HG03196 (cell line): ENCODE data around the gene SPDYE3.
"Not testable (repeated sequence)": the region's sequence is repeated elsewhere in the genome, so short reads cannot be mapped to it uniquely, and the experiment has no call there.

Experiments used
- ATAC-seq: cut with Tn5 transposase; IDR thresholded peaks from one replicate; pipeline ENCODE4 v1.9.1; 2021; ENCODE audit not compliant: unreplicated experiment

SPDYE3 gene

GRCh38 chr7:100348805-100349204 lies 41.3 kb downstream of the SPDYE3 start:
- no peak for ATAC-seq

DNA sequence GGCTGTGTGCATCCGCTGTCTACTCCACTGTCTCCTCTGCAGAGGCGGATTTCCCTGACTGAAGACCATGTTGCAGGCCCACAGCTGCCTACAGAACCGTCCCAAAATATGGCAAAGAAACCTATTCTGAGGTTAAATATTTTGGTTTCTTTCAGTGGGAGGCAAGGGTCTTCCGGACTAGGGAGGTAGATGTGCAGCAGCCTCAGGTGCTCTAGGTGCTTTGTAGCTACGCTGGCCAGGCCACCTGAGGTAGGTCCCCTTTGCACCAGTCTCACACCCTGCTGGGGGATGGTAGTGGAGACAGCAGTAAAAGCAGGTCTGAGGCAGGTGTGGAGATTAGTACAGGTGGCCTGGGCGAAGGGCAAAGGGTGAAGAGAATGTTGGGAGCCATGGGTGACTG lies 42.3 kb downstream of the SPDYE3 start:
- ATAC-seq = no peak

- ATAC-seq = no peak
These were observed 44.2 kb downstream of the SPDYE3 start for GRCh38 chr7:100351657-100352058.

DNA sequence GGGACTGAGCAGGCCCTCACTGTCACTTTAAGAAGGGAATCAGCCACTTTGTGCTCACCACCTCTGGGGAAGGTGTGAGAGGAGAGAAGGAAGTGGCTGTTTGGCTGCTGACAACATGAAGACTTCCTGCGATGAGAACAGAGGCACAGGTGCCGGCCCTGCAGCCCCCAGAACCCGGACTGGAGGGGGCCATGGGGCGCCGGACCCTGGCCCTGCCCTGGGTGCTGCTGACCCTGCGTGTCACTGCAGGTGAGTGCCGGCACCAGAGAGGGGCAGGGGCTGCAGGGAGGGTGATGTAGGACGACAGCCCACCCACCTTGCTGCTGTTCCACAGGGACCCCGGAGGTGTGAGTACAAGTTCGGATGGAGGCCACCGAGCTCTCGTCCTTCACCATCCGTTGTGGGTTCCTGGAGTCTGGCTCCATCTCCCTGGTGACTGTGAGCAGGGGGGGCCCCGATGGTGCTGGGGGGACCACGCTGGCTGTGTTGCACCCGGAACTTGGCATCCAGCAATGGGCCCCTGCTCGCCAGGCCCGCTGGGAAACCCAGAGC lies 44.8 kb downstream of the SPDYE3 start:
- ATAC-seq = not testable (repeated sequence)

DNA sequence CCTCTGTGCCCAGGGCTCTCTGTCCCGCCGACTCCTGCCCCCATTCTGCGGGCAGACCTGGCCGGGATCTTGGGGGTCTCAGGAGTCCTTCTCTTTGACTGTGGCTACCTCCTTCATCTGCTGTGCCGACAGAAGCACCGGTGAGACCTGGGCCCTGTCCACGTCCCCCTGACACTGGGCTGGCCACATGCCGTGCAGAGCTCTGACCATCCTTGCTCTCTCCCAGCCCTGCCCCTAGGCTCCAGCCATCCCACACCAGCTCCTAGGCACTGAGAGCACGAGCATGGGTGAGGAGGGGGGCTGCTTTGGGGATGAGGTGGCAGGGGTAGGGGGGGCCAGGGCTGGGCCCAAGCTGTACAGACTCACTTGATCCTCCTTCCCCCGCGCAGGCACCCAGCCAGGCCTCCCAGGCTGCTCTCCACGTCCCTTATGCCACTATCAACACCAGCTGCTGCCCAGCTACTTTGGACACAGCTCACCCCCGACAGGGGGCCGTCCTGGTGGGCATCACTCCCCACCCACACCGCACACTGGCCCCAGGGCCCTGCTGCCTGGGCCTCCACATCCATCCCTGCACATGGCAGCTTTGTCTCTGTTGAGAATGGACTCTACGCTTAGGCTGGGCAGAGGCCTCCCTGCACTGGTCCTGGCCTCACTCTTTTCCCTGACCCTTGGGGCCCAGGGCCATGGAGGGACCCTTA lies 45.6 kb downstream of the SPDYE3 start:
- no peak for ATAC-seq

DNA sequence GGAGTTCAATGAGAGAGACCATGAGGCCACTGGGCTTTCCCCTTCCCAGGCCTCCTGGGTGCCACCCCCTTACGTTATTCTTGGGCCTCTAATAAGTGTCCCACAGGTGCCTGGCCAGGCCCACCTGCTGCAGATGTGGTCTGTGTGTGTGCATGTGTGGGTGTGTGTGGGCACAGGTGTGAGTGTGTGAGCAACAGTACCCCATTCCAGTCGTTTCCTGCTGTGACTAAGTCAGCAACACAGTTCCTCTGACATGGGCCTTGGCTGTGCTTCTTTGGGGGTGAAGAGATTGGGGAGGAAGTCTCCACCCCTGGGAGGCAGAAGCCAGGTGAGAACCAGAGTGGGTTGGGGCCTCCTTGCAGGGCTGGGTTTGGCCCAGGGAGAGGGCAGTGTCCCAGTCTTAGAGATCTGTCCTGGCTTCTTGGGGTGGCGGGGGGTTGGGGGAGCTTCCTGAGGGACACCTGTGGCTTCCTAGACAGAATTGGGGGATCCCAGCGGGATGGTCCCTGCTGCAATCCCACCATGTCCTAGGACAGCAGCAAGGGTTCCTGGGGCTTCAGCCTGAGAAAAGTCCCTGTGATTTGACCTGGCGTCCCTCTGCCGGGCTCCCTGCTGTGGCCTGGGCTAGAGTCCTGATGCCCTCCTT lies 46.3 kb downstream of the SPDYE3 start:
- ATAC-seq = no peak

DNA sequence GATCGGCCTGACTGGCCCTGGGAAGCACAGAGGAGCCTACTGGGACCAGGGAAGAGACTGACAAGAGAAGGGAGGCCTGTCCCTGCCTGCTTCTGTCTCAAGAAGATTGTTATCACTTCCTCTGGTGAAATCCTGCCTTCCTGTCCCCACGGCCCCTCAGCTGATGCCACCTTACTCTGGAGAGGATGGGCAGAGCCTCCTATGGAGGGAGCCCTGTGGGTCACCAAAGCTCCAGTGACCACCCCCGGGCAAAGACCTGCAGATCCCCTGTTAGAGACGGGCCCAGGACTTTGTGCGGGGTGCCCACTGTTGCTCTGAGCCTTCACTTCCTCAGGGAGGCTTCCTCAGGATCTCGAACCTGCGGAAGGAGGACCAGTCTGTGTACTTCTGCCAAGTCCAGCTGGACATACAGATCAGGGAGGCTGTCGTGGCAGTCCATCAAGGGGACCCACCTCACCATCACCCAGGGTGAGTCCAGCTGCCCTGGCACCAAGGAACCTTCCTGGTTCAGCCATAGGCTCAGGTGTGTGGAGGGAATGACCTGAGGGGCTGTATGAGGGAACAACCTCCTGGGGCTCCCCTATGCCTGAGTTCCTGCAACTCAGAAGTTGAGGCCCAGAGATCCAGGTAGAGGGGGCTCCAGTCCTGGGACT lies 49.0 kb downstream of the SPDYE3 start:
- no peak for ATAC-seq

- no peak for ATAC-seq
These were observed 49.6 kb downstream of the SPDYE3 start for GRCh38 chr7:100357131-100357561.

DNA sequence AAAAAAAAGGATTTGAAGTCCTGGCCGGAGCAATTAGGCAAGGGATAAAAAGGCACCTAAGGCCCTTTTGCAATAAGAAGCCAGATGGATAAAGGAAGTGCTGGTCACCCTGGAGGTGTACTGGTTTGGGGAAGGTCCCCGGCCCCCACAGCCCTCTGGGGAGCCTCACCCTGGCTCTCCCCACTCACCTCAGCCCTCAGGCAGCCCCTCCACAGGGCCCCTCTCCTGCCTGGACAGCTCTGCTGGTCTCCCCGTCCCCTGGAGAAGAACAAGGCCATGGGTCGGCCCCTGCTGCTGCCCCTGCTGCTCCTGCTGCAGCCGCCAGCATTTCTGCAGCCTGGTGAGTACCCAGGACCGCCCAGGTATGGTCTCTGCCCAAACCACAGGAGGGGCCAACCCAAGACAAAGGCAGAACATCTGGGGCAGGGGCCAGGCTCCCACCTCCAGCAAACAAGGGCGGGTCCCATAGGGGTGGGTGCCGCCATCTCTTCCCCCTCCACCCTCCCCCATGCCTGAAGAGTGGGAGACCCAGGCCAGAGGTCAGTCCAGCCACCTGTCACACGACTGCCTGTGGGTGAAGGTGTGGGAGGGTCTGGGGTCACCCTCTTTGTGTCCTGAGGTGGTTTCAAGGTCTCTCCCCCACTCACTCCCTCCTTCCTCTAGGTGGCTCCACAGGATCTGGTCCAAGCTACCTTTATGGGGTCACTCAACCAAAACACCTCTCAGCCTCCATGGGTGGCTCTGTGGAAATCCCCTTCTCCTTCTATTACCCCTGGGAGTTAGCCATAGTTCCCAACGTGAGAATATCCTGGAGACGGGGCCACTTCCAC lies 50.7 kb downstream of the SPDYE3 start, which contains the start of gene PILRB:
TSS of gene PILRB (plus strand) at position 91 of the 830 bp plus-strand sequence. CDS start at position 277, 186 bp downstream.
- no peak for ATAC-seq

DNA sequence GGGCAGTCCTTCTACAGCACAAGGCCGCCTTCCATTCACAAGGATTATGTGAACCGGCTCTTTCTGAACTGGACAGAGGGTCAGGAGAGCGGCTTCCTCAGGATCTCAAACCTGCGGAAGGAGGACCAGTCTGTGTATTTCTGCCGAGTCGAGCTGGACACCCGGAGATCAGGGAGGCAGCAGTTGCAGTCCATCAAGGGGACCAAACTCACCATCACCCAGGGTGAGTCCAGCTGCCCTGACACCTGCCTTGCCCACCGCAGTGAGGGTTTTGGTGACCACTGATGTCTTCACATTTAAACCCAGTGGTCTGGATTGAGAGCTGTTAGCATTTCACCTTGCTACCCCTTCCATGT lies 51.3 kb downstream of the SPDYE3 start:
- no peak for ATAC-seq

- no peak for ATAC-seq
These were observed 52.8 kb downstream of the SPDYE3 start for GRCh38 chr7:100360135-100360854.

- ATAC-seq = no peak
These were observed 55.6 kb downstream of the SPDYE3 start for GRCh38 chr7:100363098-100363497.

GRCh38 chr7:100363797-100364196 lies 56.3 kb downstream of the SPDYE3 start:
- not testable (repeated sequence) for ATAC-seq

DNA sequence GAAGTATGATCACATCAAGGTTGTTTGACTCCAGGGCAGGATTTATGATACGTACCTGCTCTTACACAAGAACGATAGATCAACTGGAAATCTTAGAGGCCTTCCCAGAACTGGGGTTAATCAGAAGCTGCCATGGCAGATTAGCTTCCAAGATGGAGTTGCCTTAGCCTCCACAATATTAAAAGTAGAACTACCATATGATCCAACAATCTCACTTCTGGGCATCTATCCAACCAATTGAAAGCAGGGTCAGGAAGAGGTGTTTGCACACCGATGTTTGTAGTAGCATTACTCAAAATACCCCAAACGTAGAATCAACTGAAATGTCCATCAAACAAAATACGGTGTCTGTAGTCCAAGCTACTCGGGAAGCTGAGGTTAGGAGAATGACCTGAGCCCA lies 57.0 kb downstream of the SPDYE3 start:
- no peak for ATAC-seq

- ATAC-seq = not testable (repeated sequence)
These were observed 58.5 kb downstream of the SPDYE3 start for GRCh38 chr7:100365998-100366367.

DNA sequence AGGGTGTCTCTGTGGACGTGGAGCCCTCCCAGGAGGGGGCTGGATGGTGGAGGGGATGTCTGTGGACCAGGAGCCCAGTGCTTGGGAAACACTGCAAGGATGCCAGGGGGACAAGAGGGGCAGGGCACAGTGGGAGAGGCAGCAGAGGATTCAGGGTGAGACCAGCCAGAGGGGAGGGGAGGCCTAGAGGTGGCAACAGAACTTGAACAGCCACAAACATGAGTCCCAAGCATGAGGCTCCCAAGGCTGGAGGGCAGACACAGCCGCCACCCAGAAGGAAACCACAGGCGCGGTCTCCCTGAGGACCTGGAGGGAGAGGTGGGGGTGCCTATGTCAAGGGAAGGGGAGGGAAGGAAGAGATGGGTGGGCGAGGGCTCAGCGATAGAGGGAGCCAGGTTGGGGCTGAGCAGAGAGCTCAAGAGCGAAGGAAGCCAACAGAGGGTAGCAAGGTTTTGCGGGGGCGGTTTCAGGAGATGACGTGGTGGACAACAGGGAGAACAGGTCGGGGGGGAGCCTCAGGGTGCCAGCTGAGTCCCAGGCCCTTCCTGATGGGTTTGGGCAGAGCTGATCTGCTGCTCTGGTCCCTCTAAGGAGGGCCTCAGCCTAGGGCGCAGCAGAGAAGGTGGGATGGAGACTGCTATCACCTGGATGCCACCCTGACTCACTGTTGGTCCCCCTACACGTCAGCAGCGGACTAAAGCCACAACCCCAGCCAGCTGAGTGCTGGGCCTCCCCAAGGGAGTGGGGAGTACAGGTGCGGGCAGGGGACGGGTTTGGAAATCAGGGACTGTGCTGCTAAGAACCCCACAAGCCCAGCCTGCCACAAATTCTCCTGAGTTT lies 59.1 kb downstream of the SPDYE3 start:
- no peak for ATAC-seq

GRCh38 chr7:100367251-100367620 lies 59.7 kb downstream of the SPDYE3 start:
- no peak for ATAC-seq

DNA sequence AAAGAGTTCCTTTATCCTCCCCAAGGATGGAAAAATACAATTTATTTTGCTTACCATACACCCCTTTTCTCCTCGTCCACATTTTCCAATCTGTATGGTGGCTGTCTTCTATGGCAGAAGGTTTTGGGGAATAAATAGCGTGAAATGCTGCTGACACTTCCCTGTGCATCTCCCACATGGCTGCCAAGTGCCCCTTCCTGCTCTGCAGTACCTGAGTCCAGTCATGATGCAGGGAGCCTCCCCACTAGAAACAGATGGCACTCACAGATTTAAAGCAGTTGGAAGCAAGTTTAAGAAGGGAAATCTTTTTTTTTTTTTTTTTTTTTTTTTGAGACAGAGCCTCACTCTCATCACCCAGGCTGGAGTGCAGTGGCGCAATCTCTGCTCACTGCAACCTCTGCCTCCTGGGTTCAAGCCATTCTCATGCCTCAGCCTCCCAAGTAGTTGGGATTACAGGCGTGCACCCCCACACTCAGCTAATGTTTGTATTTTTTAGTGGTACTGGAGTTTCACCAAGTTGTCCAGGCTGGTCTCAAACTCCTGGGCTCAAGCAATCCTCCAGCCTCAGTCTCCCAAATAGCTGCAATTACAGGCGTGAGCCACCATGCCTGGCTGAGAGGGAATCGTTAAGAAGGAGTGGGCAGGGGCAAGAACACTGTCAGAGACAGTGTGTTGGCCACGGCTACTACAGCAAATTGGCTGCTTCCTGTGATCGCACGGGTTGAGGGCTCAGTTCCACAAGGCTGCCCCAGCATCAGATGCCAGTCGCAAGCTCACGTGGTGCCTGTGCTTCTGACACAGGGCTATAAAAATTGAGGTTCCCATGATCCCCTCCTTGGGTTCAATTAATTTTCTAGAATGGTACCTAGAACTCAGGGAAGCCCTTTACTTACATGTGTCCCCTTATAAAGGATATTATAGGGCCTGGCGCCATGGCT lies 60.4 kb downstream of the SPDYE3 start:
- ATAC-seq = no peak
